Measurements from ENCODE around the gene SNX18.

SNX18 gene

GRCh38 chr5:54548565-54548964, 31.0 kb downstream of the SNX18 start:
- POLR2A ChIA-PET, result no interaction called here
- TF ChIP-seq ZNF2 (tag by site-specific recombination; IDR thresholded peaks at IDR 0.05) (no peak), ZNF23 (tag by site-specific recombination; IDR thresholded peaks at IDR 0.05; ENCODE audit: borderline replicate concordance) (no peak)
- Histone ChIP-seq H3K9me3 (ENCODE audit: control insufficient read depth, insufficient read depth, low read depth, low read length) (no peaks in the 10 kb centered on the region), H3K36me3 (ENCODE audit: control insufficient read depth in 2 of 2, insufficient read depth in 1 of 2, low read length in 2 of 2) (peaks cover 0 to 6% of the 10 kb centered on the region in 2 experiments; a peak in 1 of 3 replicates), H3K27ac (ENCODE audit: extremely low read depth, low read depth, low read length) (no peak overlapping the region), H3K4me3 (ENCODE audit: low read depth, low read length) (no peak overlapping the region), H3K4me1 (ENCODE audit: control insufficient read depth, insufficient read depth, low read length) (no peaks in the 10 kb centered on the region)
- CTCF ChIA-PET, result no interaction called here

DNA sequence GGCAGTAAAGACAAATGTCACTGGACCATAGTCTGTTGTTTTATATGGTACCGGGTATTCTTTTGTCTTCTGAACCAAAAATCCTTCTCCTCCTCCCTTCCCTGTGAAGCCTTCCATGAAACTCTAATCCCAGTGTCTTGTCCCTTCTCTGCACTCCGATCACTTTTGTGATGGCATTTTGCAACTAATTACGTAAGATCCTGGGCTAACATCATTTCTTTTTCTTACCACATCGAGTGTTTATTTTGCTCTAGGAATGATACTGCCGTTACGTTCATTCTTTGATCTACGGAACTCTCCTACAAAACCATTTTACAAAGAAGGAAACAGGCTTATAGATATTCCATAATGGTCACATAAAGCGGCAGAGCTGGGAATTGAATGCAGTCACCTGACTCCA, 33.7 kb downstream of the SNX18 start:
- POLR2A ChIA-PET, result no interaction called here
- H3K36me3 ChIP-seq (ENCODE audit: control insufficient read depth in 2 of 2, insufficient read depth in 1 of 2, low read length in 2 of 2), result peaks cover 0 to 6% of the 10 kb centered on the region in 2 experiments; a peak in 1 of 3 replicates
- CTCF ChIA-PET, result no interaction called here

GRCh38 chr5:54551926-54552325, 34.4 kb downstream of the SNX18 start:
- Histone ChIP-seq H3K4me1 (ENCODE audit: control insufficient read depth, insufficient read depth, low read length) (no peaks in the 10 kb centered on the region), H3K36me3 (ENCODE audit: control insufficient read depth in 2 of 2, insufficient read depth in 1 of 2, low read length in 2 of 2) (peaks cover 0 to 5% of the 10 kb centered on the region in 2 experiments; a peak in 1 of 3 replicates), H3K9me3 (ENCODE audit: control insufficient read depth, insufficient read depth, low read depth, low read length) (no peaks in the 10 kb centered on the region), H3K27ac (ENCODE audit: extremely low read depth, low read depth, low read length) (no peak overlapping the region), H3K4me3 (ENCODE audit: low read depth, low read length) (no peak overlapping the region)
- TF ChIP-seq ZNF112 (tag by site-specific recombination; IDR thresholded peaks at IDR 0.05) (no peak), ZNF2 (tag by site-specific recombination; IDR thresholded peaks at IDR 0.05) (no peak), ZNF791 (tag by site-specific recombination; IDR thresholded peaks at IDR 0.05) (no peak), ZNF624 (tag by site-specific recombination; IDR thresholded peaks at IDR 0.05) (no peak), ZNF121 (tag by site-specific recombination; IDR thresholded peaks at IDR 0.05) (no peak)
- TF ChIP-seq, protein P1, sequence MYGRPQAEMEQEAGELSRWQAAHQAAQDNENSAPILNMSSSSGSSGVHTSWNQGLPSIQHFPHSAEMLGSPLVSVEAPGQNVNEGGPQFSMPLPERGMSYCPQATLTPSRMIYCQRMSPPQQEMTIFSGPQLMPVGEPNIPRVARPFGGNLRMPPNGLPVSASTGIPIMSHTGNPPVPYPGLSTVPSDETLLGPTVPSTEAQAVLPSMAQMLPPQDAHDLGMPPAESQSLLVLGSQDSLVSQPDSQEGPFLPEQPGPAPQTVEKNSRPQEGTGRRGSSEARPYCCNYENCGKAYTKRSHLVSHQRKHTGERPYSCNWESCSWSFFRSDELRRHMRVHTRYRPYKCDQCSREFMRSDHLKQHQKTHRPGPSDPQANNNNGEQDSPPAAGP (tag by site-specific recombination; IDR thresholded peaks at IDR 0.05), result no peak
- ChIA-PET POLR2A (no interaction called here), CTCF (no interaction called here)

More for the DNA sequence above, 33.7 kb downstream of the SNX18 start:
- TF ChIP-seq ZNF433 (tag by site-specific recombination; IDR thresholded peaks at IDR 0.05; ENCODE audit: low read depth) (no peak), SCRT1 (tag by site-specific recombination; IDR thresholded peaks at IDR 0.05; ENCODE audit: borderline replicate concordance) (no peak), ZNF518A (tag by site-specific recombination; conservative IDR thresholded peaks at IDR 0.05; ENCODE audit: low read depth) (no peak), ZNF2 (tag by site-specific recombination; IDR thresholded peaks at IDR 0.05) (no peak), ZNF658 (tag by site-specific recombination; IDR thresholded peaks at IDR 0.05) (no peak), ZNF311 (tag by site-specific recombination; IDR thresholded peaks at IDR 0.05; ENCODE audit: borderline replicate concordance) (no peak), ZNF785 (tag by site-specific recombination; IDR thresholded peaks at IDR 0.05) (no peak), ZNF514 (tag by site-specific recombination; IDR thresholded peaks at IDR 0.05) (no peak), ZNF335 (tag by site-specific recombination; conservative IDR thresholded peaks at IDR 0.05) (no peak)
- TF ChIP-seq, protein P2, sequence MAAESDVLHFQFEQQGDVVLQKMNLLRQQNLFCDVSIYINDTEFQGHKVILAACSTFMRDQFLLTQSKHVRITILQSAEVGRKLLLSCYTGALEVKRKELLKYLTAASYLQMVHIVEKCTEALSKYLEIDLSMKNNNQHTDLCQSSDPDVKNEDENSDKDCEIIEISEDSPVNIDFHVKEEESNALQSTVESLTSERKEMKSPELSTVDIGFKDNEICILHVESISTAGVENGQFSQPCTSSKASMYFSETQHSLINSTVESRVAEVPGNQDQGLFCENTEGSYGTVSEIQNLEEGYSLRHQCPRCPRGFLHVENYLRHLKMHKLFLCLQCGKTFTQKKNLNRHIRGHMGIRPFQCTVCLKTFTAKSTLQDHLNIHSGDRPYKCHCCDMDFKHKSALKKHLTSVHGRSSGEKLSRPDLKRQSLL (tag by site-specific recombination; IDR thresholded peaks at IDR 0.05), result no peak
- H3K4me3 ChIP-seq (ENCODE audit: low read depth, low read length), result no peak overlapping the region
- no peak overlapping the region for H3K27ac ChIP-seq (ENCODE audit: extremely low read depth, low read depth, low read length)
- H3K4me1 ChIP-seq (ENCODE audit: control insufficient read depth, insufficient read depth, low read length), result no peaks in the 10 kb centered on the region
- no peaks in the 10 kb centered on the region for H3K9me3 ChIP-seq (ENCODE audit: control insufficient read depth, insufficient read depth, low read depth, low read length)
